Naive thymus-derived CD4-positive, alpha-beta T cell (primary cell): ENCODE measurements around the gene ABHD12B. TPM values are rescaled to one million over a fixed set of nuclear protein-coding genes. Genes with fewer than 3 reads are reported as not detected.

Source experiments
- ATAC-seq: fragments of 150-1000 bp; cut with Tn5 transposase; 2 replicates; pipeline ENCODE4 v1.10.0; 2021; ENCODE audit warnings: mild to moderate bottlenecking, moderate library complexity
- CTCF ChIA-PET: fragments of 350-600 bp; sonication (Branson Sonifier 250); formaldehyde crosslinking; loops from one replicate; lab custom pipeline; 2021; ENCODE audit warnings: antibody characterized with exemption; lab: Charles Lee
- POLR2A ChIA-PET: fragments of 350-600 bp; sonication (Branson Sonifier 250); formaldehyde crosslinking; loops from one replicate; lab custom pipeline; 2021; ENCODE audit warnings: antibody characterized with exemption, inconsistent platforms; lab: Charles Lee
- DNase-seq, 9 donors: peaks; one replicate each; pipeline versions ENCODE4 v3.0.0 to v3.0.0-alpha.2; 2020 to 2022; ENCODE audit warnings: mixed read lengths in 1 of 9
- H3K27ac ChIP-seq: one replicate; pipeline ENCODE4 v1.7.0; 2013; ENCODE audit warnings: mild to moderate bottlenecking, low read depth, low read length, moderate library complexity
- H3K27me3 ChIP-seq, 2 donors: one replicate each; pipeline ENCODE4 v1.7.0; 2013; ENCODE audit warnings: low read length in 2 of 2, mild to moderate bottlenecking in 2 of 2, moderate library complexity in 2 of 2; ENCODE audit not compliant: control insufficient read depth in 2 of 2, insufficient read depth in 2 of 2
- H3K36me3 ChIP-seq, 3 experiments: 1 replicate in 2 of 3; 2 replicates in 1 of 3; pipeline ENCODE4 v1.7.0; 2013; ENCODE audit warnings: low read length in 3 of 3, mild to moderate bottlenecking in 3 of 3, moderate library complexity in 1 of 3; ENCODE audit not compliant: insufficient read depth in 3 of 3, control insufficient read depth in 2 of 3
- H3K4me1 ChIP-seq, 2 donors: one replicate each; pipeline ENCODE4 v1.7.0; 2013; ENCODE audit warnings: low read length in 2 of 2, mild to moderate bottlenecking in 2 of 2, moderate library complexity in 1 of 2; ENCODE audit not compliant: control insufficient read depth in 2 of 2, insufficient read depth in 2 of 2
- H3K4me3 ChIP-seq: 2 replicates; pipeline ENCODE4 v1.7.0; 2013; ENCODE audit warnings: mild to moderate bottlenecking, low read length
- H3K9me3 ChIP-seq, 3 experiments: 1 replicate in 2 of 3; 2 replicates in 1 of 3; pipeline ENCODE4 v1.7.0; 2013; ENCODE audit warnings: low read length in 3 of 3; ENCODE audit not compliant: control insufficient read depth in 2 of 3
- H3K27ac Mint-ChIP-seq, 9 donors: one replicate each; pipeline ENCODE4 v1.8.0; 2020 to 2022; ENCODE audit warnings: mixed read lengths in 9 of 9, mild to moderate bottlenecking in 8 of 9, moderate library complexity in 5 of 9, inconsistent platforms in 2 of 9
- H3K27me3 Mint-ChIP-seq, 5 donors: one replicate each; pipeline ENCODE4 v1.8.0; 2021 to 2022; ENCODE audit warnings: mixed read lengths in 5 of 5, mild to moderate bottlenecking in 1 of 5
- H3K36me3 Mint-ChIP-seq, 5 donors: one replicate each; pipeline ENCODE4 v1.8.0; 2020 to 2022; ENCODE audit warnings: mixed read lengths in 5 of 5, mild to moderate bottlenecking in 3 of 5, inconsistent platforms in 1 of 5
- H3K4me1 Mint-ChIP-seq, 7 donors: one replicate each; pipeline ENCODE4 v1.8.0; 2020 to 2022; ENCODE audit warnings: mixed read lengths in 7 of 7, mild to moderate bottlenecking in 3 of 7, inconsistent platforms in 1 of 7
- H3K4me3 Mint-ChIP-seq, 10 donors: one replicate each; pipeline ENCODE4 v1.8.0; 2020 to 2022; ENCODE audit warnings: mild to moderate bottlenecking in 10 of 10, mixed read lengths in 10 of 10, moderate library complexity in 6 of 10, inconsistent platforms in 2 of 10
- H3K9me3 Mint-ChIP-seq, 11 donors: one replicate each; pipeline ENCODE4 v1.8.0; 2020 to 2022; ENCODE audit warnings: mixed read lengths in 11 of 11, mild to moderate bottlenecking in 4 of 11, inconsistent platforms in 1 of 11, moderate library complexity in 1 of 11
- intact Hi-C, 2 donors: fragments of 100-400 bp; cut with micrococcal nuclease; formaldehyde crosslinking; loops; one replicate each; pipeline ENCODE4 v1.15.1; 2023
- polyA plus RNA-seq, 2 donors: library from polyadenylated mRNA; unstranded; fragments of 300-500 nt; fragmentation: Illumina TruSeq; gene quantifications; one replicate each; pipeline ENCODE4 v1.2.3, GENCODE V29; 2021
- total RNA-seq, 6 experiments: library from RNA in 5 of 6; stranded (reverse) in 5 of 6; gene quantifications; 1 replicate in 5 of 6; 2 replicates in 1 of 6; pipeline ENCODE4 v1.2.3 and lab custom pipeline; 2021 to 2026

The ABHD12B gene
- total RNA-seq (under 1 TPM in 1 of 5 experiments, not detected in 4; 0.37 TPM), polyA plus RNA-seq (not detected), total RNA-seq (lab: John Stamatoyannopoulos, UW) (not detected)

DNA sequence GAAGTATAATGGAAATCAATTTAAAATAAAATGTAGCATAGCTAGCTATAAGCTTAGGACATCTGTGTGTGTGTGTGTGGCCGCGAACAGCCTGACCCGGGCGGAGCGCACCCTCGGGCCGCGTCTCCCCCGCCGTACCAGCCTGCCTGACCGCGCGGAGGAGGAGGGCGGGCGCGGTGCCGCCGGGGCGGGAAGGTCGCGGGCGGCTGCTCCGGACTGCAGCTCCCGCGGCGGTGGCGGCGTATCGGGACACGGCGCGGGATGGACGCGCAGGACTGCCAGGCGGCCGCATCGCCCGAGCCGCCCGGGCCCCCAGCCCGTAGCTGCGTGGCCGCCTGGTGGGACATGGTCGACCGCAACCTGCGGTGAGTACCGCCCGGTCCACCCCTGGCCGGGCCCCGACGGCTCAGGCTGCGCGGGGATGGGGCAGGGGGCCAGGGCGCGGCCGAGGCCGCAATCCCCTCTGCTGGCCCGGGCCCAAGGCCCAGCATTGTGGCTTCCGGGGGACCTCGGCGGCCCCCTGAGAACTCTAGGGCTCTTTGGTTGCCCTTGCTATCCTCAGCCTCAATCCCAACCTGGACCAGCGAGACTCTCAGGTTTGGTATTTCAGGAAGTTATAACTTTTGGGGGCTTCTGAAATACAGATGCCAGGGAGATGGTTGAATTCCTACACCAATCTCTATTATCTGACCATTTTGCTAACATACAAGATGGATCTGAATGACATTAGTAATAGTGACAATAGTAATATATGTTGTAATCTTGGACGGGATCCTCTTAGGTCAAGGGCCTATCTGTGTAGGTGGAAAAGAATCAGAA, at the start of gene ABHD12B:
Gene ABHD12B (plus strand): TSS at position 140 of the 819 bp plus-strand sequence. CDS start 122 bp downstream, at position 262.
- peaks cover 20 to 47% (median 37%) of the 10 kb centered on the region in 7 donors for H3K4me1 Mint-ChIP-seq
- Histone ChIP-seq H3K9me3 (no peaks in the 10 kb centered on the region), H3K27me3 (peaks cover 4 to 24% of the 10 kb centered on the region in 2 donors), H3K4me1 (peaks cover 14% of the 10 kb centered on the region in 2 donors), H3K27ac (no peak within 1 kb of the TSS), H3K36me3 (no peaks in the 10 kb centered on the region), H3K4me3 (no peak within 1 kb of the TSS)
- H3K27me3 Mint-ChIP-seq = peaks cover 58 to 86% (median 63%) of the 10 kb centered on the region in 5 donors
- ATAC-seq (peak; percentile 52), DNase-seq (peak in 1 of 9 donors; percentile 8)
- H3K36me3 Mint-ChIP-seq = peaks cover 0 to 1% (median 0%) of the 10 kb centered on the region in 5 donors
- ChIA-PET CTCF (no interaction called here), POLR2A (no interaction called here)
- intact Hi-C loops = no loop called here
- H3K4me3 Mint-ChIP-seq = peak within 1 kb of the TSS in 8 of 10 donors; percentile 2 to 57 (median 42)
- peaks cover 0 to 2% (median 0%) of the 10 kb centered on the region in 11 donors for H3K9me3 Mint-ChIP-seq
- peak within 1 kb of the TSS in 1 of 9 donors; percentile 31 for H3K27ac Mint-ChIP-seq

GRCh38 chr14:50822501-50823042, 49.3 kb upstream of the ABHD12B start:
- peaks cover 6 to 45% (median 24%) of the 10 kb centered on the region in 5 donors for H3K36me3 Mint-ChIP-seq
- no peaks in the 10 kb centered on the region for H3K27me3 ChIP-seq
- H3K4me1 ChIP-seq = peaks cover 78 to 88% of the 10 kb centered on the region in 2 donors
- H3K27ac Mint-ChIP-seq = peak overlapping the region; percentile 89 to 97 (median 92)
- H3K27me3 Mint-ChIP-seq = no peaks in the 10 kb centered on the region
- peak overlapping the region; percentile 69 for H3K27ac ChIP-seq
- H3K9me3 ChIP-seq = no peaks in the 10 kb centered on the region
- H3K4me1 Mint-ChIP-seq = peaks cover 72 to 94% (median 90%) of the 10 kb centered on the region in 7 donors
- ChIA-PET CTCF (interaction anchor here (1.0 to 3.3 kb wide), 6 partner anchors 29 to 49 kb away, joined by 3 to 16 read pairs (median 6); no protein-coding TSS in a partner anchor), POLR2A (interaction anchor here (0.6 to 8.3 kb wide), 15 partner anchors 8 to 706 kb away, joined by 3 to 91 read pairs (median 6); partner anchors contain the start of genes NIN and VCPKMT)
- peak overlapping the region; percentile 75 to 85 (median 80) for H3K4me3 Mint-ChIP-seq
- peak overlapping the region; percentile 48 for H3K4me3 ChIP-seq
- intact Hi-C loops = loop anchor here (1.0 to 5.0 kb wide), 2 partner anchors 8 to 35 kb away; no protein-coding TSS in a partner anchor
- peaks cover 0 to 4% (median 0%) of the 10 kb centered on the region in 3 experiments for H3K36me3 ChIP-seq
- no peaks in the 10 kb centered on the region for H3K9me3 Mint-ChIP-seq
- ATAC-seq (peak; percentile 42), DNase-seq (peak in 1 of 9 donors; percentile 37)

GRCh38 chr14:50823051-50823761, 48.6 kb upstream of the ABHD12B start:
- CTCF ChIA-PET = interaction anchor here (1.0 to 3.3 kb wide), 6 partner anchors 29 to 50 kb away, joined by 3 to 15 read pairs (median 6); no protein-coding TSS in a partner anchor
- peaks cover 74 to 97% (median 92%) of the 10 kb centered on the region in 7 donors for H3K4me1 Mint-ChIP-seq
- H3K9me3 Mint-ChIP-seq = no peaks in the 10 kb centered on the region
- peaks cover 85 to 87% of the 10 kb centered on the region in 2 donors for H3K4me1 ChIP-seq
- peak overlapping the region; percentile 51 to 85 (median 80) for H3K4me3 Mint-ChIP-seq
- peak overlapping the region; percentile 48 for H3K4me3 ChIP-seq
- H3K9me3 ChIP-seq = no peaks in the 10 kb centered on the region
- DNase-seq (peak in 4 of 9 donors; percentile 13 to 26 (median 20)), ATAC-seq (peak; percentile 14)
- peak overlapping the region; percentile 69 for H3K27ac ChIP-seq
- POLR2A ChIA-PET = interaction anchor here (0.6 to 8.3 kb wide), 17 partner anchors 7 to 707 kb away, joined by 3 to 91 read pairs (median 5); partner anchors contain the start of genes DMAC2L, L2HGDH, NIN and VCPKMT
- peaks cover 6 to 47% (median 23%) of the 10 kb centered on the region in 5 donors for H3K36me3 Mint-ChIP-seq
- no peaks in the 10 kb centered on the region for H3K27me3 Mint-ChIP-seq
- intact Hi-C loops = loop anchor here in 1 of 2 donors (5.0 kb wide), 1 partner anchor 36 kb away; no protein-coding TSS in a partner anchor
- H3K27ac Mint-ChIP-seq = peak overlapping the region; percentile 89 to 97 (median 92)
- peaks cover 0 to 4% (median 0%) of the 10 kb centered on the region in 3 experiments for H3K36me3 ChIP-seq
- no peaks in the 10 kb centered on the region for H3K27me3 ChIP-seq

GRCh38 chr14:50823762-50824636, 47.9 kb upstream of the ABHD12B start:
- H3K9me3 ChIP-seq = no peaks in the 10 kb centered on the region
- peak in 5 of 9 donors; percentile 17 to 39 (median 28) for DNase-seq
- peak overlapping the region; percentile 51 to 85 (median 80) for H3K4me3 Mint-ChIP-seq
- peak; percentile 48 for ATAC-seq
- H3K9me3 Mint-ChIP-seq = no peaks in the 10 kb centered on the region
- H3K27me3 ChIP-seq = no peaks in the 10 kb centered on the region
- POLR2A ChIA-PET = interaction anchor here (0.7 to 8.3 kb wide), 14 partner anchors 6 to 707 kb away, joined by 3 to 91 read pairs (median 6); partner anchors contain the start of genes DMAC2L, L2HGDH, NIN and VCPKMT
- intact Hi-C loops = loop anchor here in 1 of 2 donors (5.0 kb wide), 1 partner anchor 37 kb away; no protein-coding TSS in a partner anchor
- H3K4me1 ChIP-seq = peaks cover 79 to 92% of the 10 kb centered on the region in 2 donors
- peaks cover 6 to 48% (median 19%) of the 10 kb centered on the region in 5 donors for H3K36me3 Mint-ChIP-seq
- H3K4me1 Mint-ChIP-seq = peaks cover 78 to 98% (median 94%) of the 10 kb centered on the region in 7 donors
- H3K27ac ChIP-seq = peak overlapping the region; percentile 69
- H3K27ac Mint-ChIP-seq = peak overlapping the region; percentile 89 to 97 (median 92)
- CTCF ChIA-PET = interaction anchor here (1.0 to 3.3 kb wide), 5 partner anchors 30 to 50 kb away, joined by 3 to 15 read pairs (median 6); no protein-coding TSS in a partner anchor
- peak overlapping the region; percentile 48 for H3K4me3 ChIP-seq
- peaks cover 0 to 4% (median 0%) of the 10 kb centered on the region in 3 experiments for H3K36me3 ChIP-seq
- no peaks in the 10 kb centered on the region for H3K27me3 Mint-ChIP-seq

- no peak for ATAC-seq
- H3K4me1 Mint-ChIP-seq = peaks cover 71 to 96% (median 90%) of the 10 kb centered on the region in 7 donors
- peak overlapping the region; percentile 69 for H3K27ac ChIP-seq
These were observed 46.5 kb upstream of the ABHD12B start for GRCh38 chr14:50825307-50825706.

More at GRCh38 chr14:50825307-50825706, 46.5 kb upstream of the ABHD12B start:
- no peak for DNase-seq
- Mint-ChIP-seq H3K27me3 (no peaks in the 10 kb centered on the region), H3K36me3 (peaks cover 3 to 49% (median 8%) of the 10 kb centered on the region in 5 donors), H3K9me3 (no peaks in the 10 kb centered on the region), H3K4me3 (peak overlapping the region in 7 of 10 donors; percentile 3 to 80 (median 75)), H3K27ac (peak overlapping the region in 8 of 9 donors; percentile 68 to 97 (median 92))
- Histone ChIP-seq H3K4me1 (peaks cover 71 to 84% of the 10 kb centered on the region in 2 donors), H3K9me3 (no peaks in the 10 kb centered on the region), H3K27me3 (no peaks in the 10 kb centered on the region), H3K4me3 (no peak overlapping the region), H3K36me3 (peaks cover 0 to 4% (median 0%) of the 10 kb centered on the region in 3 experiments)
- ChIA-PET POLR2A (interaction anchor here (1.3 to 5.4 kb wide), 5 partner anchors 11 to 39 kb away, joined by 4 to 38 read pairs (median 15); no protein-coding TSS in a partner anchor), CTCF (interaction anchor here (1.2 kb wide), 1 partner anchor 48 kb away, joined by 3 read pairs; no protein-coding TSS in a partner anchor)
- intact Hi-C loops = no loop called here
